Central memory CD8-positive, alpha-beta T cell (primary cell): Measurements from ENCODE around the gene ATP8B3.
"Not testable (repeated sequence)": the region's sequence is repeated elsewhere in the genome, so short reads cannot be mapped to it uniquely, and the experiment has no call there.

Experiments used
- ATAC-seq: fragments of 150-1000 bp; cut with Tn5 transposase; replicated peaks from 2 replicates; pipeline ENCODE4 v1.10.0; 2022; ENCODE audit warnings: mild to moderate bottlenecking, moderate FRiP score, moderate number of reproducible peaks; ENCODE audit not compliant: poor library complexity, severe bottlenecking; ENCODE audit errors: extremely low read depth
- DNase-seq, 2 donors: peaks; one replicate each; pipeline ENCODE4 v3.0.0; 2021; ENCODE audit warnings: low spot score in 2 of 2
- H3K27ac Mint-ChIP-seq: one replicate; pipeline ENCODE4 v1.8.0; 2022; ENCODE audit warnings: low read depth, mild to moderate bottlenecking, moderate library complexity, mixed read lengths
- H3K27me3 Mint-ChIP-seq: one replicate; pipeline ENCODE4 v1.8.0; 2022; ENCODE audit warnings: mixed read lengths
- H3K36me3 Mint-ChIP-seq: one replicate; pipeline ENCODE4 v1.8.0; 2022; ENCODE audit warnings: mild to moderate bottlenecking, moderate library complexity, mixed read lengths; ENCODE audit not compliant: insufficient read depth
- H3K4me1 Mint-ChIP-seq: one replicate; pipeline ENCODE4 v1.8.0; 2022; ENCODE audit warnings: mixed read lengths
- H3K4me3 Mint-ChIP-seq: one replicate; pipeline ENCODE4 v1.8.0; 2022; ENCODE audit warnings: mild to moderate bottlenecking, moderate library complexity, mixed read lengths
- H3K9me3 Mint-ChIP-seq: one replicate; pipeline ENCODE4 v1.8.0; 2022; ENCODE audit warnings: mixed read lengths

Gene ATP8B3

GRCh38 chr19:1762243-1763117, 49.6 kb downstream of the ATP8B3 start:
- no peak for DNase-seq
- Mint-ChIP-seq H3K36me3 (peaks cover 7% of the 10 kb centered on the region), H3K9me3 (no peaks in the 10 kb centered on the region), H3K27ac (no peak overlapping the region), H3K4me3 (no peak overlapping the region), H3K27me3 (peaks cover 91% of the 10 kb centered on the region), H3K4me1 (no peaks in the 10 kb centered on the region)
- ATAC-seq, result no peak

GRCh38 chr19:1761528-1762242, 50.4 kb downstream of the ATP8B3 start:
- Mint-ChIP-seq H3K27ac (peak overlapping the region; percentile 32), H3K36me3 (peaks cover 8% of the 10 kb centered on the region), H3K4me1 (peaks cover 6% of the 10 kb centered on the region), H3K9me3 (no peaks in the 10 kb centered on the region), H3K4me3 (no peak overlapping the region), H3K27me3 (peaks cover 96% of the 10 kb centered on the region)
- ATAC-seq, result no peak
- DNase-seq, result no peak

- not testable (repeated sequence) for H3K27ac Mint-ChIP-seq, H3K9me3 Mint-ChIP-seq, H3K36me3 Mint-ChIP-seq, H3K4me3 Mint-ChIP-seq, ATAC-seq, H3K4me1 Mint-ChIP-seq, DNase-seq
- peaks cover 96% of the 10 kb centered on the region for H3K27me3 Mint-ChIP-seq
These were observed 51.1 kb downstream of the ATP8B3 start for GRCh38 chr19:1760786-1761527.

DNA sequence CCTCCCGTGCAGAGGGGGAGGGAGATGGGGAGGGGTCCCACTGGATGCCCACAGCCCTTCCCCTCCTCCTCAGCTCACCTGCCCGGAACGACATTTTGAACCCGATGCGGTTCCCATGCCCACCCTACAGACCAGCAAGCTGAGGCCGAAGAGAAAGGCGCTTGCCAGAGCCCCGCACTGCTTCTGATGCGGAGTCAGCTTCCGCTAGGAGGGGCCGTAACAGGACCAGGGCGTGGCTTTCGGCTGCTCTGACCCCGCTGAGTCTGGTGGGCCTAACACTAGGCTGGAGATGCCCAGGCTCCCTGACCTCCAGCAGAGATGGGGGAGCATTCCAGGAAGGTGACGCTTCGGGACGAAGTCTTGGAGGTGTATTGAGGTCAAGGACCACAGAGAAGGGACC, 52.1 kb downstream of the ATP8B3 start:
- no peak overlapping the region for H3K4me3 Mint-ChIP-seq
- ATAC-seq, result no peak
- H3K9me3 Mint-ChIP-seq, result no peaks in the 10 kb centered on the region
- H3K27me3 Mint-ChIP-seq, result peaks cover 96% of the 10 kb centered on the region
- DNase-seq, result no peak
- H3K4me1 Mint-ChIP-seq, result peaks cover 13% of the 10 kb centered on the region
- peaks cover 11% of the 10 kb centered on the region for H3K36me3 Mint-ChIP-seq
- no peak overlapping the region for H3K27ac Mint-ChIP-seq

DNA sequence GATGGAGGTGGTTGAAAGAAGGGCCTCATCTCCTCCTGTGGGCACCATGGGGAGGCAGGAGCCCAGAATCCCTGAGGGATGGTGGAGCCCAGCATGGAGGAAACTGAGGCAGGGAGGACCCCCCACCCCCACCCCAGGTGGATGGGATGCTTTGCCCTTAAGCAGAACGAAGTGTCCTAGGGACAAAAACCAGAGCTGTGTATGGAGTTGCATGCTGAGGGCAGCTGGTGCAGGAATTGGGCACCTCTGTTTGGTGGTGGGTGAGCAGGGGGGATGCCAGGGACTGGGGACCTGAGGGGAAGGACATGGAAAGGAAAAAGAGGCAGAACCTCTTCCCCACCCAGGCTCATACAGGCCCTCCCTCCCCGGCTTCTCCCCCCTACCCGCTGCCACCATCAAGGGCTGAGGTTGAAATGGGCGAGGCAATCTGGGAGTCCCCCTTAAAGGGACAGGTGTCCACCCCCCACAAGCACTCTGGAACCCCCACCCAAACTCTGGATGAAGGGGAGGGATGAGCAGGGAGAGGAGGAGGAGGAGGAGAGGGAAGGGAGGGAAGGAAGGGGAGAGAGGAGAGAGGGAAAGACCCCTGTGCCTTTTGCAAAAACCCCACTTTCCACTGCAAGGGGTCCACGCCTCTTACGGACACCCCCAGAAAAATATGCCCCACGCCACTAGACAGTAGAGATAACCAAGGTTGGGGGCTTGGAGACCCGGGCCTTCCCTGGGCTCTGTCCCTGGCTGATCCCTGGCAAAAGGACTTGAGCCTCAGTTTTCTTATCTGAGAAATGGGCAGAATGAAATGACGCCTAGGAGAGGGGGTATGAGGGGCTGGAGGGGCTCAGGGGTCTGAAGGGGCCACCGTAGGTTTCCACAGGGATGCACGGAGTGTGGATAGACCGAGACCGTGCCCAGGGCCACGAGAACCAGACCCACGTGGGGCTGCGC, 52.8 kb downstream of the ATP8B3 start:
- H3K27me3 Mint-ChIP-seq, result peaks cover 90% of the 10 kb centered on the region
- H3K4me1 Mint-ChIP-seq, result peaks cover 13% of the 10 kb centered on the region
- no peak for ATAC-seq

GRCh38 chr19:1758231-1758577, 53.9 kb downstream of the ATP8B3 start:
- H3K4me1 Mint-ChIP-seq, result peaks cover 13% of the 10 kb centered on the region
- ATAC-seq (no peak), DNase-seq (no peak)
- H3K4me3 Mint-ChIP-seq, result peak overlapping the region; percentile 32
- H3K27ac Mint-ChIP-seq, result no peak overlapping the region
- peaks cover 11% of the 10 kb centered on the region for H3K36me3 Mint-ChIP-seq
- no peaks in the 10 kb centered on the region for H3K9me3 Mint-ChIP-seq
- peaks cover 80% of the 10 kb centered on the region for H3K27me3 Mint-ChIP-seq

More for the DNA sequence above, 52.8 kb downstream of the ATP8B3 start:
- Mint-ChIP-seq H3K4me3 (no peak overlapping the region), H3K27ac (no peak overlapping the region), H3K36me3 (peaks cover 13% of the 10 kb centered on the region), H3K9me3 (no peaks in the 10 kb centered on the region)
- DNase-seq, result no peak

GRCh38 chr19:1757468-1758230, 54.4 kb downstream of the ATP8B3 start:
- Mint-ChIP-seq H3K27me3 (peaks cover 80% of the 10 kb centered on the region), H3K27ac (no peak overlapping the region), H3K9me3 (no peaks in the 10 kb centered on the region), H3K4me1 (peaks cover 13% of the 10 kb centered on the region), H3K4me3 (peak overlapping the region; percentile 32), H3K36me3 (peaks cover 15% of the 10 kb centered on the region)
- DNase-seq (no peak), ATAC-seq (no peak)

- peaks cover 13% of the 10 kb centered on the region for H3K4me1 Mint-ChIP-seq
- no peak overlapping the region for H3K27ac Mint-ChIP-seq
- ATAC-seq (no peak), DNase-seq (no peak)
- peaks cover 82% of the 10 kb centered on the region for H3K27me3 Mint-ChIP-seq
- H3K36me3 Mint-ChIP-seq, result peaks cover 19% of the 10 kb centered on the region
- H3K9me3 Mint-ChIP-seq, result no peaks in the 10 kb centered on the region
- H3K4me3 Mint-ChIP-seq, result peak overlapping the region; percentile 18
These were observed 55.2 kb downstream of the ATP8B3 start for GRCh38 chr19:1756705-1757465.

GRCh38 chr19:1756264-1756663, 55.8 kb downstream of the ATP8B3 start:
- DNase-seq, result no peak
- Mint-ChIP-seq H3K9me3 (no peaks in the 10 kb centered on the region), H3K36me3 (peaks cover 19% of the 10 kb centered on the region), H3K4me1 (peaks cover 13% of the 10 kb centered on the region), H3K4me3 (no peak overlapping the region), H3K27me3 (peaks cover 82% of the 10 kb centered on the region), H3K27ac (no peak overlapping the region)
- ATAC-seq, result no peak

- no peaks in the 10 kb centered on the region for H3K9me3 Mint-ChIP-seq
- H3K27ac Mint-ChIP-seq, result peak overlapping the region; percentile 75
- H3K4me3 Mint-ChIP-seq, result peak overlapping the region; percentile 67
- H3K27me3 Mint-ChIP-seq, result peaks cover 82% of the 10 kb centered on the region
- ATAC-seq (no peak), DNase-seq (no peak)
- peaks cover 19% of the 10 kb centered on the region for H3K36me3 Mint-ChIP-seq
- H3K4me1 Mint-ChIP-seq, result peaks cover 13% of the 10 kb centered on the region
These were observed 56.5 kb downstream of the ATP8B3 start for GRCh38 chr19:1755467-1756171.
